ENCODE results near the gene ARMC2. TPM values are rescaled to one million over a fixed set of nuclear protein-coding genes. Genes with fewer than 3 reads are reported as not detected.

Gene ARMC2
- total and polyA plus RNA-seq, 2 experiments from 2014 or later = 2.7 to 4.4 TPM

- TF ChIP-seq REST (IDR thresholded peaks at IDR 0.05; ENCODE audit: unreplicated experiment) (no peak), JUNB (IDR thresholded peaks at IDR 0.05; ENCODE audit: unreplicated experiment) (no peak), EZH2phosphoT487 (IDR thresholded peaks at IDR 0.05; ENCODE audit: unreplicated experiment) (no peak), NANOG (IDR thresholded peaks at IDR 0.05; ENCODE audit: borderline replicate concordance) (no peak), EZH2 (IDR thresholded peaks at IDR 0.05; ENCODE audit: low read depth, unreplicated experiment) (no peak), CREB1 (CRISPR knock-in tag; IDR thresholded peaks at IDR 0.05; ENCODE audit: low read depth) (no peak)
- TF ChIP-seq, protein P1, sequence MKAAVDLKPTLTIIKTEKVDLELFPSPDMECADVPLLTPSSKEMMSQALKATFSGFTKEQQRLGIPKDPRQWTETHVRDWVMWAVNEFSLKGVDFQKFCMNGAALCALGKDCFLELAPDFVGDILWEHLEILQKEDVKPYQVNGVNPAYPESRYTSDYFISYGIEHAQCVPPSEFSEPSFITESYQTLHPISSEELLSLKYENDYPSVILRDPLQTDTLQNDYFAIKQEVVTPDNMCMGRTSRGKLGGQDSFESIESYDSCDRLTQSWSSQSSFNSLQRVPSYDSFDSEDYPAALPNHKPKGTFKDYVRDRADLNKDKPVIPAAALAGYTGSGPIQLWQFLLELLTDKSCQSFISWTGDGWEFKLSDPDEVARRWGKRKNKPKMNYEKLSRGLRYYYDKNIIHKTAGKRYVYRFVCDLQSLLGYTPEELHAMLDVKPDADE (IDR thresholded peaks at IDR 0.05) = no peak
Measured at GRCh38 chr6:108832738-108833137, 15.5 kb upstream of the ARMC2 start (continued).

GRCh38 chr6:108835218-108835850 is 12.9 kb upstream of the ARMC2 start:
- Histone ChIP-seq H3K4me1 (ENCODE audit: insufficient read depth) (peaks cover 19% of the 10 kb centered on the region), H3F3A (replicated peaks; ENCODE audit: low read depth) (no peaks in the 10 kb centered on the region), H2AFZ (no peak overlapping the region), H3K36me3 (ENCODE audit: insufficient read depth) (no peaks in the 10 kb centered on the region), H3K27me3 (ENCODE audit: insufficient read depth) (no peaks in the 10 kb centered on the region), H3K9me2 (ENCODE audit: insufficient read depth) (no peaks in the 10 kb centered on the region), H3K4me2 (no peak overlapping the region), H3K79me2 (replicated peaks; ENCODE audit: insufficient read depth) (no peaks in the 10 kb centered on the region), H4K20me1 (replicated peaks; ENCODE audit: insufficient read depth) (no peaks in the 10 kb centered on the region), H3K27ac (ENCODE audit: low read depth) (no peak overlapping the region), H3K4me3 (no peak overlapping the region)
- Mint-ChIP-seq H3K36me3 (ENCODE audit: low read depth) (no peaks in the 10 kb centered on the region), H3K4me1 (peaks cover 22% of the 10 kb centered on the region), H3K27me3 (ENCODE audit: insufficient read depth, low read depth, poor library complexity) (peaks cover 7% of the 10 kb centered on the region), H3K9me3 (no peaks in the 10 kb centered on the region; the same call in 2 of the 3 replicates), H3K27ac (no peak overlapping the region), H3K4me3 (no peak overlapping the region)
- peak; percentile 89 for DNase-seq (ENCODE audit: low spot score)
- ATAC-seq = peak; percentile 61
- TF ChIP-seq EZH2 (IDR thresholded peaks at IDR 0.05; ENCODE audit: low read depth, unreplicated experiment) (no peak), POLR2AphosphoS5 (IDR thresholded peaks at IDR 0.05; ENCODE audit: low read depth) (no peak), REST (IDR thresholded peaks at IDR 0.05; ENCODE audit: unreplicated experiment) (no peak)
- TF ChIP-seq, protein P2, sequence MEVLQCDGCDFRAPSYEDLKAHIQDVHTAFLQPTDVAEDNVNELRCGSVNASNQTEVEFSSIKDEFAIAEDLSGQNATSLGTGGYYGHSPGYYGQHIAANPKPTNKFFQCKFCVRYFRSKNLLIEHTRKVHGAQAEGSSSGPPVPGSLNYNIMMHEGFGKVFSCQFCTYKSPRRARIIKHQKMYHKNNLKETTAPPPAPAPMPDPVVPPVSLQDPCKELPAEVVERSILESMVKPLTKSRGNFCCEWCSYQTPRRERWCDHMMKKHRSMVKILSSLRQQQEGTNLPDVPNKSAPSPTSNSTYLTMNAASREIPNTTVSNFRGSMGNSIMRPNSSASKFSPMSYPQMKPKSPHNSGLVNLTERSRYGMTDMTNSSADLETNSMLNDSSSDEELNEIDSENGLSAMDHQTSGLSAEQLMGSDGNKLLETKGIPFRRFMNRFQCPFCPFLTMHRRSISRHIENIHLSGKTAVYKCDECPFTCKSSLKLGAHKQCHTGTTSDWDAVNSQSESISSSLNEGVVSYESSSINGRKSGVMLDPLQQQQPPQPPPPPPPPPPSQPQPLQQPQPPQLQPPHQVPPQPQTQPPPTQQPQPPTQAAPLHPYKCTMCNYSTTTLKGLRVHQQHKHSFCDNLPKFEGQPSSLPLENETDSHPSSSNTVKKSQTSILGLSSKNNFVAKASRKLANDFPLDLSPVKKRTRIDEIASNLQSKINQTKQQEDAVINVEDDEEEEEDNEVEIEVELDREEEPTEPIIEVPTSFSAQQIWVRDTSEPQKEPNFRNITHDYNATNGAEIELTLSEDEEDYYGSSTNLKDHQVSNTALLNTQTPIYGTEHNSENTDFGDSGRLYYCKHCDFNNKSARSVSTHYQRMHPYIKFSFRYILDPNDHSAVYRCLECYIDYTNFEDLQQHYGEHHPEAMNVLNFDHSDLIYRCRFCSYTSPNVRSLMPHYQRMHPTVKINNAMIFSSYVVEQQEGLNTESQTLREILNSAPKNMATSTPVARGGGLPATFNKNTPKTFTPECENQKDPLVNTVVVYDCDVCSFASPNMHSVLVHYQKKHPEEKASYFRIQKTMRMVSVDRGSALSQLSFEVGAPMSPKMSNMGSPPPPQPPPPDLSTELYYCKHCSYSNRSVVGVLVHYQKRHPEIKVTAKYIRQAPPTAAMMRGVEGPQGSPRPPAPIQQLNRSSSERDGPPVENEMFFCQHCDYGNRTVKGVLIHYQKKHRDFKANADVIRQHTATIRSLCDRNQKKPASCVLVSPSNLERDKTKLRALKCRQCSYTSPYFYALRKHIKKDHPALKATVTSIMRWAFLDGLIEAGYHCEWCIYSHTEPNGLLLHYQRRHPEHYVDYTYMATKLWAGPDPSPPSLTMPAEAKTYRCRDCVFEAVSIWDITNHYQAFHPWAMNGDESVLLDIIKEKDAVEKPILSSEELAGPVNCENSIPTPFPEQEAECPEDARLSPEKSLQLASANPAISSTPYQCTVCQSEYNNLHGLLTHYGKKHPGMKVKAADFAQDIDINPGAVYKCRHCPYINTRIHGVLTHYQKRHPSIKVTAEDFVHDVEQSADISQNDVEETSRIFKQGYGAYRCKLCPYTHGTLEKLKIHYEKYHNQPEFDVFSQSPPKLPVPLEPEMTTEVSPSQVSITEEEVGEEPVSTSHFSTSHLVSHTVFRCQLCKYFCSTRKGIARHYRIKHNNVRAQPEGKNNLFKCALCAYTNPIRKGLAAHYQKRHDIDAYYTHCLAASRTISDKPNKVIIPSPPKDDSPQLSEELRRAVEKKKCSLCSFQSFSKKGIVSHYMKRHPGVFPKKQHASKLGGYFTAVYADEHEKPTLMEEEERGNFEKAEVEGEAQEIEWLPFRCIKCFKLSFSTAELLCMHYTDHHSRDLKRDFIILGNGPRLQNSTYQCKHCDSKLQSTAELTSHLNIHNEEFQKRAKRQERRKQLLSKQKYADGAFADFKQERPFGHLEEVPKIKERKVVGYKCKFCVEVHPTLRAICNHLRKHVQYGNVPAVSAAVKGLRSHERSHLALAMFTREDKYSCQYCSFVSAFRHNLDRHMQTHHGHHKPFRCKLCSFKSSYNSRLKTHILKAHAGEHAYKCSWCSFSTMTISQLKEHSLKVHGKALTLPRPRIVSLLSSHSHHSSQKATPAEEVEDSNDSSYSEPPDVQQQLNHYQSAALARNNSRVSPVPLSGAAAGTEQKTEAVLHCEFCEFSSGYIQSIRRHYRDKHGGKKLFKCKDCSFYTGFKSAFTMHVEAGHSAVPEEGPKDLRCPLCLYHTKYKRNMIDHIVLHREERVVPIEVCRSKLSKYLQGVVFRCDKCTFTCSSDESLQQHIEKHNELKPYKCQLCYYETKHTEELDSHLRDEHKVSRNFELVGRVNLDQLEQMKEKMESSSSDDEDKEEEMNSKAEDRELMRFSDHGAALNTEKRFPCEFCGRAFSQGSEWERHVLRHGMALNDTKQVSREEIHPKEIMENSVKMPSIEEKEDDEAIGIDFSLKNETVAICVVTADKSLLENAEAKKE (CRISPR knock-in tag; IDR thresholded peaks at IDR 0.05) = peak; percentile 52; the same call in 1 of the 2 replicates

All from GM23338 (cell line).